Measurements from ENCODE around the gene NSMF.

The NSMF gene

GRCh38 chr9:137445930-137446431 lies 13.2 kb downstream of the NSMF start:
- DNase-seq (ENCODE audit: low spot score): no peak

GRCh38 chr9:137445275-137445807 lies 13.8 kb downstream of the NSMF start:
- peak; percentile 86 for DNase-seq (ENCODE audit: low spot score)

- no peak for DNase-seq (ENCODE audit: low spot score)
These were observed 14.9 kb downstream of the NSMF start for GRCh38 chr9:137444106-137444790.

- no peak for DNase-seq (ENCODE audit: low spot score)
These were observed 17.2 kb downstream of the NSMF start for GRCh38 chr9:137441935-137442321.

GRCh38 chr9:137441289-137441934 lies 17.7 kb downstream of the NSMF start, which contains the start of gene ENTPD8:
Gene ENTPD8 (minus strand): TSS chr9:137441357. CDS start chr9:137438285, 3,072 bp downstream.
- DNase-seq (ENCODE audit: low spot score): no peak

GRCh38 chr9:137439158-137439714 lies 19.9 kb downstream of the NSMF start:
- DNase-seq (ENCODE audit: low spot score): no peak

GRCh38 chr9:137438591-137439157 lies 20.5 kb downstream of the NSMF start:
- no peak for DNase-seq (ENCODE audit: low spot score)

- no peak for DNase-seq (ENCODE audit: low spot score)
These were observed 21.2 kb downstream of the NSMF start for GRCh38 chr9:137437691-137438590.

- no peak for DNase-seq (ENCODE audit: low spot score)
These were observed 22.2 kb downstream of the NSMF start for GRCh38 chr9:137436761-137437600.

GRCh38 chr9:137435980-137436760 lies 23.0 kb downstream of the NSMF start:
- DNase-seq (ENCODE audit: low spot score): peak; percentile 97

- DNase-seq (ENCODE audit: low spot score): no peak
These were observed 23.7 kb downstream of the NSMF start for GRCh38 chr9:137435381-137435891.

- no peak for DNase-seq (ENCODE audit: low spot score)
These were observed 24.4 kb downstream of the NSMF start for GRCh38 chr9:137434498-137435380.

GRCh38 chr9:137433916-137434431 lies 25.2 kb downstream of the NSMF start:
- DNase-seq (ENCODE audit: low spot score): no peak

GRCh38 chr9:137433349-137433915 lies 25.7 kb downstream of the NSMF start:
- DNase-seq (ENCODE audit: low spot score): no peak

GRCh38 chr9:137432687-137433348 lies 26.3 kb downstream of the NSMF start:
- no peak for DNase-seq (ENCODE audit: low spot score)

- no peak for DNase-seq (ENCODE audit: low spot score)
These were observed 27.7 kb downstream of the NSMF start for GRCh38 chr9:137431416-137431931.

Measured in AG20443 (cell line).